HepG2 (cell line): ENCODE measurements around the gene PLCB1. TPM values are rescaled to one million over a fixed set of nuclear protein-coding genes. Genes with fewer than 3 reads are reported as not detected.

ENCODE experiments used
- ATAC-seq: fragments of 200-7000 bp; cut with Tn5 transposase; 3 replicates; pipeline ENCODE4 v1.9.1; 2020; ENCODE audit warnings: mild to moderate bottlenecking, moderate library complexity
- BruUV-seq: library from RNA; stranded (reverse); fragments of 400-500 nt; replicated peaks from 2 replicates; lab custom pipeline; 2021; lab: Mats Ljungman, UMichigan
- CTCF ChIA-PET: fragments of 300-600 bp; formaldehyde crosslinking; extraction: SDS; loops from one replicate; lab custom pipeline; 2021; ENCODE audit warnings: low total read pairs, inconsistent platforms, low intra/inter-chr PET ratio; lab: Yijun Ruan, JAX
- POLR2A ChIA-PET: fragments of 350-600 bp; sonication (Branson Sonifier 250); formaldehyde crosslinking; loops from one replicate; lab custom pipeline; 2020; ENCODE audit warnings: antibody characterized with exemption, inconsistent platforms; lab: Yijun Ruan, JAX
- DNase-seq: peaks from one replicate; pipeline ENCODE4 v3.0.0-alpha.2; 2015; ENCODE audit warnings: low spot score
- FAIRE-seq: peaks from 3 replicates; lab custom pipeline; 2011; peaks lifted over from hg19 to GRCh38; lab: Jason Lieb, UNC
- H2AFZ ChIP-seq: one replicate; pipeline ENCODE4 v1.6.1; 2011; ENCODE audit warnings: low read length, inconsistent platforms
- H3K27ac ChIP-seq: fragments of 300-600 bp; 3 replicates; pipeline ENCODE4 v1.8.0; 2011; ENCODE audit warnings: mixed run types, mild to moderate bottlenecking, mixed read lengths, low read length, inconsistent platforms; ENCODE audit not compliant: insufficient read depth; ENCODE audit errors: extremely low read length
- H3K27me3 ChIP-seq, 2 experiments: fragments of 200-600 bp in 1 of 2; 2 replicates in 1 of 2; 3 replicates in 1 of 2; pipeline versions ENCODE4 v1.6.0 to v1.8.0; 2011; ENCODE audit warnings: low read length in 2 of 2, mild to moderate bottlenecking in 2 of 2, moderate library complexity in 2 of 2, inconsistent platforms in 1 of 2; ENCODE audit not compliant: insufficient read depth in 2 of 2, control insufficient read depth in 1 of 2
- H3K36me3 ChIP-seq, 2 experiments: fragments of 200-600 bp in 1 of 2; replicated peaks in 1 of 2; 2 replicates in 1 of 2; 3 replicates in 1 of 2; pipeline versions ENCODE4 v1.5.1 to v1.8.0; 2011; ENCODE audit warnings: low read length in 2 of 2, inconsistent platforms in 1 of 2; ENCODE audit not compliant: insufficient read depth in 2 of 2, control insufficient read depth in 1 of 2
- H3K4me1 ChIP-seq: 2 replicates; pipeline ENCODE4 v1.5.1; 2012; ENCODE audit warnings: low read length, inconsistent platforms; ENCODE audit not compliant: insufficient read depth
- H3K4me2 ChIP-seq: 2 replicates; pipeline ENCODE4 v1.6.0; 2011; ENCODE audit warnings: low read depth, low read length, inconsistent platforms
- H3K4me3 ChIP-seq, 3 experiments: fragments of 200-600 bp in 1 of 3; sonication (generic), shearing (Covaris generic) in 1 of 3; replicated peaks in 1 of 3; 2 replicates each; pipeline ENCODE4 v1.5.1; 2011 to 2016; ENCODE audit warnings: low read length in 3 of 3, inconsistent platforms in 2 of 3, low read depth in 2 of 3, mild to moderate bottlenecking in 2 of 3, control low read depth in 1 of 3, mixed read lengths in 1 of 3; ENCODE audit not compliant: insufficient read depth in 1 of 3
- H3K79me2 ChIP-seq: one replicate; pipeline ENCODE4 v1.6.1; 2011; ENCODE audit warnings: low read length, inconsistent platforms; ENCODE audit not compliant: insufficient read depth
- H3K9ac ChIP-seq: 2 replicates; pipeline ENCODE4 v1.6.0; 2011; ENCODE audit warnings: mild to moderate bottlenecking, low read depth, low read length, inconsistent platforms; ENCODE audit not compliant: insufficient read depth
- H3K9me3 ChIP-seq: 2 replicates; pipeline ENCODE4 v1.5.1; 2012; ENCODE audit warnings: mild to moderate bottlenecking, low read length
- H4K20me1 ChIP-seq: 2 replicates; pipeline ENCODE4 v1.6.0; 2011; ENCODE audit warnings: inconsistent platforms, mild to moderate bottlenecking, low read length, moderate library complexity; ENCODE audit not compliant: insufficient read depth
- CTCF ChIP-seq: sonication (generic); formaldehyde crosslinking; IDR thresholded peaks from 2 replicates; pipeline ENCODE4 v1.5.0; 2020; ENCODE audit warnings: mild to moderate bottlenecking, missing genetic modification reagents, moderate library complexity
- KDM2A ChIP-seq: sonication (generic); formaldehyde crosslinking; IDR thresholded peaks from 2 replicates; pipeline ENCODE4 v1.4.0; 2020; ENCODE audit warnings: low read depth, missing genetic modification reagents, borderline replicate concordance
- MAF1 ChIP-seq: sonication (generic); formaldehyde crosslinking; IDR thresholded peaks from 2 replicates; pipeline ENCODE4 v1.5.0; 2020; ENCODE audit warnings: missing genetic modification reagents, borderline replicate concordance
- NCOA2 ChIP-seq: sonication (generic); formaldehyde crosslinking; IDR thresholded peaks from 2 replicates; pipeline ENCODE4 v1.8.0; 2022; ENCODE audit warnings: inconsistent platforms
- NR1H2 ChIP-seq: sonication (generic); formaldehyde crosslinking; IDR thresholded peaks from 2 replicates; pipeline ENCODE4 v1.8.1; 2022; ENCODE audit warnings: low read depth, missing genetic modification reagents, borderline replicate concordance
- RNF2 ChIP-seq: fragments of 450-650 bp; conservative IDR thresholded peaks from 2 replicates; pipeline ENCODE4 v1.6.1; 2016; ENCODE audit warnings: low read depth
- ZC3H13 ChIP-seq: sonication (generic); formaldehyde crosslinking; IDR thresholded peaks from 2 replicates; pipeline ENCODE4 v1.8.1; 2023; ENCODE audit warnings: mild to moderate bottlenecking, missing genetic modification reagents, moderate library complexity
- ZFP90 ChIP-seq: sonication (generic); formaldehyde crosslinking; IDR thresholded peaks from 2 replicates; pipeline ENCODE4 v1.8.0; 2022; ENCODE audit warnings: missing genetic modification reagents, mild to moderate bottlenecking, inconsistent platforms, borderline replicate concordance
- ZGPAT ChIP-seq: IDR thresholded peaks from 2 replicates; pipeline ENCODE4 v1.6.1; 2016; ENCODE audit warnings: mild to moderate bottlenecking
- ZNF180 ChIP-seq: sonication (generic); formaldehyde crosslinking; IDR thresholded peaks from 2 replicates; pipeline ENCODE4 v1.4.0; 2020; ENCODE audit warnings: low read depth, missing genetic modification reagents, borderline replicate concordance
- ZNF253 ChIP-seq: sonication (generic); formaldehyde crosslinking; IDR thresholded peaks from 2 replicates; pipeline ENCODE4 v1.8.0; 2022; ENCODE audit warnings: mild to moderate bottlenecking, missing genetic modification reagents, borderline replicate concordance
- ZNF333 ChIP-seq: sonication (generic); formaldehyde crosslinking; IDR thresholded peaks from 2 replicates; pipeline ENCODE4 v1.4.0; 2020; ENCODE audit warnings: mild to moderate bottlenecking, missing genetic modification reagents, borderline replicate concordance
- ZNF451 ChIP-seq: sonication (generic); formaldehyde crosslinking; IDR thresholded peaks from 2 replicates; pipeline ENCODE4 v1.5.0; 2020; ENCODE audit warnings: mild to moderate bottlenecking, missing genetic modification reagents
- ZNF562 ChIP-seq: sonication (generic); formaldehyde crosslinking; IDR thresholded peaks from 2 replicates; pipeline ENCODE4 v1.8.0; 2022; ENCODE audit warnings: missing genetic modification reagents, borderline replicate concordance
- WGBS: methylation state at CpG from one replicate; pipeline ENCODE4 v1.1.6; 2017; ENCODE audit warnings: low lambda C conversion rate; 5-methylcytosine and 5-hydroxymethylcytosine counted together
- in situ Hi-C: cut with HindIII; loops from 2 replicates; pipeline ENCODE4 v1.10.0; 2017; ENCODE audit warnings: low pct_unique_long_range_greater_than_20kb; ENCODE audit not compliant: extremely low pct_ligation_motif_present
- intact Hi-C: fragments of 100-400 bp; cut with micrococcal nuclease; formaldehyde crosslinking; loops from one replicate; pipeline ENCODE4 v1.10.0; 2022; ENCODE audit not compliant: unreplicated experiment
- polyA plus RNA-seq, 8 experiments: library from polyadenylated mRNA; depleted of rRNA in 3 of 8; stranded (reverse) in 7 of 8; unstranded in 1 of 8; fragments of >200 nt; fragmentation: Illumina TruSeq in 4 of 8; extraction: Trizol in 4 of 8; gene quantifications; 2 replicates each; pipeline versions ENCODE4 v1.2.1 to v1.2.3, GENCODE V29; 2011 to 2016; ENCODE audit warnings: low read depth in 4 of 8, missing spikeins in 1 of 8, mixed read lengths in 1 of 8; ENCODE audit not compliant: insufficient read depth in 1 of 8
- total RNA-seq, 5 experiments: library from RNA; depleted of rRNA; stranded (reverse); fragments of >200 nt; fragmentation: Illumina TruSeq; extraction: Trizol; gene quantifications; 2 replicates each; pipeline ENCODE4 v1.2.3, GENCODE V29; 2016; ENCODE audit warnings: low read depth in 1 of 5

The PLCB1 gene
- total and polyA plus RNA-seq, 2 of the 13 experiments (the other 11 are each of a cell fraction or from before 2014, with no cell fraction given) = 42.4 to 55.9 TPM

GRCh38 chr20:8104252-8104651, 27.8 kb upstream of the PLCB1 start:
- in situ Hi-C loops = no loop called here
- CTCF ChIA-PET = no interaction called here

More at GRCh38 chr20:8104252-8104651, 27.8 kb upstream of the PLCB1 start:
- no peak for FAIRE-seq
- Histone ChIP-seq H3K79me2 (no peaks in the 10 kb centered on the region), H3K27me3 (no peaks in the 10 kb centered on the region), H3K9ac (no peak overlapping the region), H4K20me1 (no peaks in the 10 kb centered on the region), H3K9me3 (peaks cover 39% of the 10 kb centered on the region), H3K36me3 (no peaks in the 10 kb centered on the region), H2AFZ (no peak overlapping the region), H3K4me3 (no peak overlapping the region), H3K4me1 (no peaks in the 10 kb centered on the region), H3K4me2 (no peak overlapping the region), H3K27ac (no peak overlapping the region)
- 1% methylated on average over 2 of the region's 2 CpGs for WGBS
- BruUV-seq = no TSS peak
- no peak for DNase-seq
- no peak for ATAC-seq
- TF ChIP-seq ZGPAT (CRISPR knock-in tag) (no peak), ZFP90 (CRISPR knock-in tag) (no peak), ZNF333 (CRISPR knock-in tag) (no peak), ZNF451 (no peak), NCOA2 (no peak), ZC3H13 (CRISPR knock-in tag) (no peak), MAF1 (CRISPR knock-in tag) (no peak), RNF2 (no peak), NR1H2 (CRISPR knock-in tag) (no peak), KDM2A (CRISPR knock-in tag) (no peak), ZNF253 (CRISPR knock-in tag) (no peak), ZNF180 (no peak), ZNF562 (no peak), CTCF (CRISPR knock-in tag) (no peak)
- POLR2A ChIA-PET = no interaction called here
- intact Hi-C loops = no loop called here
